T-cell (primary cell): ENCODE results near the gene GPR25. TPM values are rescaled to one million over a fixed set of nuclear protein-coding genes. Genes with fewer than 3 reads are reported as not detected.

Experiments
- ATAC-seq, 4 experiments: fragments of 200-7000 bp in 3 of 4; fragments of 150-1000 bp in 1 of 4; cut with Tn5 transposase; replicated peaks in 1 of 4; 1 replicate in 3 of 4; 2 replicates in 1 of 4; pipeline ENCODE4 v1.10.0; 2021; ENCODE audit warnings: moderate library complexity in 3 of 4, mild to moderate bottlenecking in 2 of 4, moderate number of reproducible peaks in 1 of 4
- CTCF ChIA-PET, 2 donors: fragments of 300-600 bp; sonication (Branson Sonifier 250); formaldehyde crosslinking; loops; one replicate each; lab custom pipeline; 2022; ENCODE audit warnings: antibody characterized with exemption in 2 of 2; lab: Charles Lee
- POLR2A ChIA-PET, 2 donors: fragments of 300-600 bp; sonication (Branson Sonifier 250); formaldehyde crosslinking; loops; one replicate each; lab custom pipeline; 2022; ENCODE audit warnings: antibody characterized with exemption in 2 of 2; lab: Charles Lee
- DNase-seq, 35 experiments: peaks; one replicate each; pipeline versions ENCODE4 v3.0.0 to v3.0.0-alpha.2; 2013 to 2023
- H3K27ac ChIP-seq: one replicate; pipeline ENCODE4 v1.5.1; 2013; ENCODE audit warnings: low read length
- H3K27me3 ChIP-seq, 2 experiments: replicated peaks in 1 of 2; 1 replicate in 1 of 2; 2 replicates in 1 of 2; pipeline versions ENCODE4 v1.6.1 to v1.7.0; 2013; ENCODE audit warnings: low read length in 1 of 2, mixed read lengths in 1 of 2; ENCODE audit not compliant: control insufficient read depth in 2 of 2, insufficient read depth in 2 of 2; ENCODE audit errors: extremely low read depth in 1 of 2
- H3K36me3 ChIP-seq, 2 donors: 1 replicate in 1 of 2; 2 replicates in 1 of 2; pipeline versions ENCODE4 v1.6.1 to v1.7.0; 2013; ENCODE audit warnings: low read length in 1 of 2; ENCODE audit not compliant: control insufficient read depth in 2 of 2, insufficient read depth in 1 of 2; ENCODE audit errors: extremely low read depth in 1 of 2
- H3K4me1 ChIP-seq, 2 experiments: 1 replicate in 1 of 2; 2 replicates in 1 of 2; pipeline versions ENCODE4 v1.6.1 to v1.7.0; 2013; ENCODE audit warnings: low read length in 2 of 2, mixed read lengths in 1 of 2; ENCODE audit not compliant: insufficient read depth in 2 of 2, control insufficient read depth in 1 of 2; ENCODE audit errors: extremely low read depth in 1 of 2
- H3K4me3 ChIP-seq, 2 donors: 1 replicate in 1 of 2; 2 replicates in 1 of 2; pipeline versions ENCODE4 v1.5.1 to v1.7.0; 2013; ENCODE audit warnings: mild to moderate bottlenecking in 2 of 2, low read length in 1 of 2, moderate library complexity in 1 of 2; ENCODE audit not compliant: control insufficient read depth in 1 of 2; ENCODE audit errors: extremely low read depth in 1 of 2
- H3K9me3 ChIP-seq: 2 replicates; pipeline ENCODE4 v1.7.0; 2013
- H3K27ac Mint-ChIP-seq, 2 donors: one replicate each; pipeline ENCODE4 v1.8.0; 2020 to 2021; ENCODE audit warnings: mild to moderate bottlenecking in 2 of 2, mixed read lengths in 2 of 2
- H3K27me3 Mint-ChIP-seq, 2 donors: one replicate each; pipeline ENCODE4 v1.8.0; 2021 to 2022; ENCODE audit warnings: mixed read lengths in 2 of 2
- H3K36me3 Mint-ChIP-seq: one replicate; pipeline ENCODE4 v1.8.0; 2021; ENCODE audit warnings: mixed read lengths
- H3K4me1 Mint-ChIP-seq, 3 donors: one replicate each; pipeline ENCODE4 v1.8.0; 2020 to 2022; ENCODE audit warnings: mixed read lengths in 3 of 3, mild to moderate bottlenecking in 1 of 3
- H3K4me3 Mint-ChIP-seq, 3 donors: one replicate each; pipeline ENCODE4 v1.8.0; 2020 to 2022; ENCODE audit warnings: mild to moderate bottlenecking in 3 of 3, mixed read lengths in 3 of 3, moderate library complexity in 3 of 3
- H3K9me3 Mint-ChIP-seq, 3 donors: one replicate each; pipeline ENCODE4 v1.8.0; 2020 to 2022; ENCODE audit warnings: mixed read lengths in 3 of 3
- WGBS: methylation state at CpG from one replicate; pipeline ENCODE4 v1.1.5; 2013; ENCODE audit warnings: missing lambda C conversion rate; ENCODE audit not compliant: insufficient coverage; 5-methylcytosine and 5-hydroxymethylcytosine counted together
- total RNA-seq, 35 experiments: library from RNA in 6 of 35; stranded (reverse) in 6 of 35; fragments of 120-200 nt in 1 of 35; gene quantifications; one replicate each; pipeline versions ENCODE4 v1.2.1 to v1.2.4 and lab custom pipeline; 2013 to 2026

Gene GPR25
- total RNA-seq, 5 donors from 2014 or later (not counting 1 experiment from before 2014, with no cell fraction given): 1.2 to 6.7 (median 1.8) TPM

DNA sequence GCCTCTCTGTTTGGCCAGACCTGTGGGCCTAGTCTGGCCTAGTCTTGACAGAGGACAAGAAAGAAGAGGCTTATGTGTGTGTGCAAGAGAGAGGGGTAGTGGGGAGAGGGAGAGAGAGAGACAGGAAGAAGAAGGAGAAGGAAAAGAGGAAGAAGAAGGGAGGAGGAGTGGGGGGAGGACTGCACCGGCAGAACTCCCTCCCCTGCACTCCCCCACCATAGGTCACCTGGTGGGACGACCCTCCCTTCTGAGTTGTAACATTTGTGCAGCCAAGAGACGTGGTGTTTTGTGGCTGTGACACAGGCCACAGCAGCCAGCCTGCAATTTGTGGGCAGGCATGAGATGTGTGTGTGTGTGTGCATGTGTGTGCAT, 26.2 kb downstream of the GPR25 start:
- peaks cover 2 to 65% of the 10 kb centered on the region in 2 experiments for H3K27me3 ChIP-seq
- no peaks in the 10 kb centered on the region for H3K9me3 ChIP-seq
- H3K4me3 ChIP-seq: no peak overlapping the region
- no peak overlapping the region for H3K27ac Mint-ChIP-seq
- no peaks in the 10 kb centered on the region for H3K36me3 Mint-ChIP-seq
- no peaks in the 10 kb centered on the region for H3K9me3 Mint-ChIP-seq
- no peak for DNase-seq
- H3K4me3 Mint-ChIP-seq: no peak overlapping the region
- no peak for ATAC-seq
- H3K36me3 ChIP-seq: no peaks in the 10 kb centered on the region
- CTCF ChIA-PET: no interaction called here
- no peak overlapping the region for H3K27ac ChIP-seq
- POLR2A ChIA-PET: no interaction called here
- H3K4me1 Mint-ChIP-seq: peaks cover 0 to 2% (median 0%) of the 10 kb centered on the region in 3 donors
- peaks cover 0 to 7% of the 10 kb centered on the region in 2 experiments for H3K4me1 ChIP-seq
- 40% methylated on average over 1 of the region's 3 CpGs for WGBS
- H3K27me3 Mint-ChIP-seq: peaks cover 5 to 12% of the 10 kb centered on the region in 2 donors

DNA sequence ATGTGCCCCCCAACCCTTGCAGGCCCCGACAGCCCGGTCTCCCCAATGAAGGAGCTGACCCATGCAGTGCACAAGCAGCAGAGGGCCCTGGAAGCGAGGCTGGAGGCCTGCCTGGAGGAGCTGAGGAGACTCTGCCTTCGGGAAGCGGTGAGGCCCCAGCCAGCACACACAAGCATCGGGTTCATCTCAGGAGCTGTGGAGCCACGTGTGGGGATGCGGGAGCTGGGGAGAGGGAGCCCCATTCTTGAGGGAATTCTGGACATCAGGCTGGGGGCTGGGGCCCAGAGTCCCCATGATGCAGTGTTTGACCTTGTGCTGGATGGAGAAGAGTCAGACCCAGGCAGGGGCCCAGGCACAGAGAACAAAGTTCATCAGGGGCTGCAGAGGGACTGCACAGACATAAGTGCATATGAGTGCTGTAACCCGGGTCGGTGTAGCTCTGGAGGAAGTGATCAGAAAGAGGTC, 26.7 kb downstream of the GPR25 start:
- Mint-ChIP-seq H3K9me3 (no peaks in the 10 kb centered on the region), H3K4me1 (peaks cover 0 to 5% (median 0%) of the 10 kb centered on the region in 3 donors), H3K27ac (no peak overlapping the region), H3K36me3 (no peaks in the 10 kb centered on the region), H3K27me3 (peaks cover 4 to 9% of the 10 kb centered on the region in 2 donors), H3K4me3 (no peak overlapping the region)
- H3K36me3 ChIP-seq: no peaks in the 10 kb centered on the region
- H3K27ac ChIP-seq: no peak overlapping the region
- DNase-seq: no peak
- no peak for ATAC-seq
- 95% methylated on average over 10 of the region's 10 CpGs for WGBS
- H3K4me3 ChIP-seq: no peak overlapping the region
- peaks cover 1 to 68% of the 10 kb centered on the region in 2 experiments for H3K27me3 ChIP-seq
- peaks cover 0 to 12% of the 10 kb centered on the region in 2 experiments for H3K4me1 ChIP-seq
- H3K9me3 ChIP-seq: no peaks in the 10 kb centered on the region
- ChIA-PET CTCF (no interaction called here), POLR2A (no interaction called here)

DNA sequence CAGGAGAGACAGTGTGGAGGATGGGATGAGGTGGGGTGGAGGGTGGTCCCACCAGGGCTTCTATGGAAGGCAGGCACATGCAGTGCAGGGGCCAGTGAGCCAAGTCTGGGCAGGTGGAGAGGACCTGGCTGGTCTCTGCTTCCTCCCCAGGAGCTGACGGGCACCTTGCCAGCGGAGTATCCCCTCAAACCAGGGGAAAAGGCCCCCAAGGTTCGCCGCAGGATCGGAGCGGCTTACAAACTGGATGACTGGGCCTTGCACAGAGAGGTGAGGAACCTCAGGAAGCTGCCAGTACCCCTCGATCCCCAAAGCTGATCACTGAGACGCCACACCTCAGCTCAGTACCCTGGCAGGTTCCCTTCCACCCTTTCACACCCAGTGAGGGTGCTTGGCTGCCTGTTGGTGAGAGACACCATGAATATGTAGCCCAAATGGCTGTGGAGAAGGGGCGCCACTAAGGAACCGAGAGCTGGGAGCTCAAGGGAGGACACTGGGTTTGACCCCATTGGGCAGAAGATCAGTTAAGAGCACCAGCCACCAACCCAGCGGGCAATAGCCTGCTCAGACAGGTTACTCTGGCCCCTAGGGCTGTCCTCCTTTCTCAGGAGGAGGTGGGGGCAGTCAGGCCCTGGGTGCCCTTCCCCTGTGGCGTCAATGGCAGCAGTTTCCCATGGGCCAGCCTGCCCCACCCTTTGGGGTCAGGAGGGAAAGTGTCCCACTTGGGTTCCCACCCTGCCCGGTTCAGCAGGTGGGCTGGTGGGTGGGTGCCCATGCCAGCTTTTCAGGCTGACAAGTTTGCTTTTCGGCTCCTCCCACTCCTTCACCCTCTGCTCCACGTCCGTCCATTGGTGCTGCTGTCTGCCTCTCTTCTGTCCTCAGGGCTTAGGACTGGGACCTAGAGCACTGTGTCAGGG, 27.4 kb downstream of the GPR25 start:
- Histone ChIP-seq H3K27me3 (peaks cover 0 to 62% of the 10 kb centered on the region in 2 experiments), H3K4me3 (no peak overlapping the region), H3K4me1 (peaks cover 0 to 18% of the 10 kb centered on the region in 2 experiments), H3K27ac (no peak overlapping the region), H3K36me3 (no peaks in the 10 kb centered on the region), H3K9me3 (no peaks in the 10 kb centered on the region)
- no peak overlapping the region for H3K4me3 Mint-ChIP-seq
- peaks cover 4 to 9% of the 10 kb centered on the region in 2 donors for H3K27me3 Mint-ChIP-seq
- POLR2A ChIA-PET: no interaction called here
- ATAC-seq: no peak
- peaks cover 3 to 10% (median 3%) of the 10 kb centered on the region in 3 donors for H3K4me1 Mint-ChIP-seq
- no peaks in the 10 kb centered on the region for H3K9me3 Mint-ChIP-seq
- H3K36me3 Mint-ChIP-seq: no peaks in the 10 kb centered on the region
- no peak overlapping the region for H3K27ac Mint-ChIP-seq
- DNase-seq: no peak
- CTCF ChIA-PET: no interaction called here
- 96% methylated on average over 11 of the region's 16 CpGs for WGBS

DNA sequence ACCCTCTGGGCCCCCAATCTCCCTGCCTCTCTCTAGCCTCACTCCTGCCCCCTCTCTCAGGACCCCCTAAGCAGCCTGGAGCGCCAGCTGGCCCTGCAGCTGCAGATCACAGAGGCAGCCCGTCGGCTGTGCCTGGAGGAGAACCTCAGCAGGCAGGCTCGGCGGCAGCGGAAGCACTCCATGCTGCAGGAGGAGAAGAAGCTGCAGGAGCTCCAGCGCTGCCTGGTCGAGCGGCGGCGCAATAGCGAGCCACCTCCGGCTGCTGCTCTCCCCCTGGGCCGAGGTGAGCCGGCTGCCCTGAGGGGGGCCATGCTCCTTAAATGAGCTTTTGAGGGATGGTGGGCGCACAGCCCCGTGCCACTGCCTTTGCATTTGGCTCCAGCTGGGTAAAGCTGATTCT, 28.1 kb downstream of the GPR25 start:
- no peaks in the 10 kb centered on the region for H3K36me3 ChIP-seq
- Mint-ChIP-seq H3K4me3 (no peak overlapping the region), H3K9me3 (no peaks in the 10 kb centered on the region), H3K27ac (no peak overlapping the region), H3K36me3 (no peaks in the 10 kb centered on the region), H3K4me1 (peaks cover 10 to 17% (median 10%) of the 10 kb centered on the region in 3 donors), H3K27me3 (peaks cover 4 to 9% of the 10 kb centered on the region in 2 donors)
- no peak for ATAC-seq
- CTCF ChIA-PET: no interaction called here
- 92% methylated on average over 7 of the region's 17 CpGs for WGBS
- no peak overlapping the region for H3K27ac ChIP-seq
- no peaks in the 10 kb centered on the region for H3K9me3 ChIP-seq
- peaks cover 2 to 23% of the 10 kb centered on the region in 2 experiments for H3K4me1 ChIP-seq
- peaks cover 0 to 55% of the 10 kb centered on the region in 2 experiments for H3K27me3 ChIP-seq
- H3K4me3 ChIP-seq: no peak overlapping the region
- POLR2A ChIA-PET: no interaction called here
- DNase-seq: no peak

DNA sequence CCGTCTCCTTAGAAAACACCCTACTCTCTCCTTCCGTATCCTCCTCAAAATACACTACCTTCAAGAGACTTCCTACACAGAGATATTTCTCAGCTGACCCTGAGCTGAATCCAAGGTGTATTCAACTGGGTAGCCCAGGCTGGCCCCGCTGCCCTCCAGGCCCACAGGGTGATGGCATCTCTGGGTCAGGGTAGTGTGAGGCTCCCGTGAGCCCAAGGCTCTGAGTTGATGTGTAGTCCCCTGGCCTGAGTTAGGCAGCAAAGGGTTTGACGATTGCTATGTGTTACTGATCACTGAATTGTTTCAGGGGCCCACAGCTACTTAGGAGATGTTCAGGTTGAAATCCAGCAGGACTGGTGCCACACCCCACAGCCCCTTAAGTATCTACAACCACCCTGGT, 28.6 kb downstream of the GPR25 start:
- no peak overlapping the region for H3K4me3 ChIP-seq
- H3K4me1 ChIP-seq: peaks cover 3 to 27% of the 10 kb centered on the region in 2 experiments
- H3K36me3 ChIP-seq: no peaks in the 10 kb centered on the region
- H3K36me3 Mint-ChIP-seq: no peaks in the 10 kb centered on the region
- H3K27ac Mint-ChIP-seq: no peak overlapping the region
- no peaks in the 10 kb centered on the region for H3K9me3 Mint-ChIP-seq
- peaks cover 4 to 9% of the 10 kb centered on the region in 2 donors for H3K27me3 Mint-ChIP-seq
- no peak overlapping the region for H3K27ac ChIP-seq
- peaks cover 11 to 20% (median 12%) of the 10 kb centered on the region in 3 donors for H3K4me1 Mint-ChIP-seq
- POLR2A ChIA-PET: interaction anchor here in 1 of 2 donors (1.3 kb wide), 1 partner anchor 13 kb away, joined by 4 read pairs; no protein-coding TSS in a partner anchor
- CTCF ChIA-PET: interaction anchor here in 1 of 2 donors (0.5 kb wide), 1 partner anchor 25 kb away, joined by 3 read pairs; no protein-coding TSS in a partner anchor
- whole genome bisulfite sequencing: 100% methylated on average over 1 of the region's 5 CpGs
- no peak overlapping the region for H3K4me3 Mint-ChIP-seq
- no peaks in the 10 kb centered on the region for H3K9me3 ChIP-seq
- peaks cover 0 to 54% of the 10 kb centered on the region in 2 experiments for H3K27me3 ChIP-seq
- DNase-seq (no peak), ATAC-seq (no peak)

DNA sequence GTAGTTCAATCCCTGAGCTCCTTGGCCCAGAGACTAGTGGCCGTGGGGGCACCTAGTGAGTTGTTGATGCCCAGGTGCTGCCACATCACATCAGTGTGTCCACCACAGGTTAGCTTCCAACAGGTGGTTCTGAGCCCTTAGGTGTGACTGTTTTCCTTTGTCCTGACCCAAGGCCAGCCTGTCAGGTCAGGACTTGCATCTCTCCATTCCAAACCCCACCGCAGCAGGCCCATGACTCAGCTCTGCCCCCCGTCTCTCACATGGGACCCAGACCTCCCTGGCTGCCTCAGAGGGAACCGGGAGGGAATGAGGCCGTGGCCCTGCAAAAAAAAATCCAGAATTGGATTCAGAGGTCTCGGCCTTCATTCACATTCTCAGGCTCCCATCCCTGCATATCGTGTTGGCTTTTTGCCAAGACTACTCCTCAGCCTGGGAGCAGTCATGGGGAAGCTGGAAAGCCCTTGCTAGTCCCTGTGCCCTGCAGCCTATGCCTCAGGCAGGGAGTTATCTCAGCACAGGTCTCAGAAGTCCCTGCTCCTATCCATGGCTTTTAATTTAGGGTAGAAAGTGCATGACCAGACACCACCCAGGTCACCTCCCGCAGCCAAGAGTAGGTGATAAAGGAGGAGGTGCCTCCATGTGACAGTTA, 29.1 kb downstream of the GPR25 start:
- H3K36me3 Mint-ChIP-seq: no peaks in the 10 kb centered on the region
- ChIA-PET CTCF (interaction anchor here (0.5 to 0.6 kb wide), 2 partner anchors 25 to 128 kb away, joined by 3 read pairs; no protein-coding TSS in a partner anchor), POLR2A (interaction anchor here in 1 of 2 donors (1.3 kb wide), 1 partner anchor 14 kb away, joined by 4 read pairs; no protein-coding TSS in a partner anchor)
- no peak for DNase-seq
- peaks cover 4 to 9% of the 10 kb centered on the region in 2 donors for H3K27me3 Mint-ChIP-seq
- no peak overlapping the region for H3K27ac Mint-ChIP-seq
- no peak for ATAC-seq
- H3K36me3 ChIP-seq: no peaks in the 10 kb centered on the region
- peaks cover 0 to 50% of the 10 kb centered on the region in 2 experiments for H3K27me3 ChIP-seq
- WGBS: 83% methylated on average over 8 of the region's 8 CpGs
- no peak overlapping the region for H3K27ac ChIP-seq
- H3K4me3 Mint-ChIP-seq: no peak overlapping the region
- H3K9me3 Mint-ChIP-seq: no peaks in the 10 kb centered on the region
- H3K4me1 ChIP-seq: peaks cover 3 to 30% of the 10 kb centered on the region in 2 experiments
- H3K9me3 ChIP-seq: no peaks in the 10 kb centered on the region
- peaks cover 11 to 23% (median 16%) of the 10 kb centered on the region in 3 donors for H3K4me1 Mint-ChIP-seq
- no peak overlapping the region for H3K4me3 ChIP-seq
